ENCODE results near the gene MAVS. TPM values are rescaled to one million over a fixed set of nuclear protein-coding genes. Genes with fewer than 3 reads are reported as not detected.

Gene MAVS
- total and polyA plus RNA-seq, 2 donors (not counting 1 experiment from before 2014, with no cell fraction given), result 14.4 to 15.9 TPM

DNA sequence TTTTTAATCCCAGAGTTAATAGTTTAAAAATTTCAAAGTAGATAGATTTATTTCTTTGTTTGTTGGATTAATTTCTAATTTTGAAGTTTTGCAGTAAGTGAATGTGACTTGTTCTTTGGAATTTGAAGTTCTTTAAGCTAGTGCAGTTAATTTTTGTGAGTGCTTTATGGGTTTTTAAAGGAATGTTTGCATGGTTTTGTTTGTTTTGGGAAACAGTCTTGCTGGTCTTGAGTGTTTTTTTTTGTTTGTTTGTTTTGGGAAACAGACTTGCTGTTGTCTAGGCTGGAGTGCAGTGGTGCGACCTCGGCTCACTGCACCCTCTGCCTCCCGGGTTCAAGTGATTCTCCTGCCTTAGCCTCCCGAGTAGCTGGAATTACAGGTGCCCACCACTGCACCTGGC, 52.0 kb downstream of the MAVS start:
- peaks cover 97% of the 10 kb centered on the region for H3K79me2 ChIP-seq (ENCODE audit: control insufficient read depth, insufficient read depth, low read length)
- H3K9me3 ChIP-seq (ENCODE audit: control insufficient read depth, insufficient read depth, low read depth, low read length), result no peaks in the 10 kb centered on the region
- H3K4me3 ChIP-seq (replicated peaks in 1 of 4; ENCODE audit: control extremely low read depth in 1 of 4, insufficient read depth in 1 of 4, low read depth in 3 of 4, low read length in 4 of 4), result no peak overlapping the region
- H3K27me3 ChIP-seq (ENCODE audit: control insufficient read depth, insufficient read depth, low read length), result no peaks in the 10 kb centered on the region
- no peak overlapping the region for H3K27ac ChIP-seq (ENCODE audit: insufficient read depth, low read length)
- peak overlapping the region; percentile 0 for H3K4me2 ChIP-seq (ENCODE audit: extremely low read depth, insufficient read depth, low read length)
- no peak for DNase-seq (ENCODE audit: low read depth in 2 of 2)
- peaks cover 6% of the 10 kb centered on the region for H3K4me1 ChIP-seq (ENCODE audit: control insufficient read depth, extremely low read depth, insufficient read depth, low read length)
- peaks cover 2% of the 10 kb centered on the region for H4K20me1 ChIP-seq (ENCODE audit: control insufficient read depth, extremely low read depth, insufficient read depth, low read length)
- no peak overlapping the region for H3K9ac ChIP-seq (ENCODE audit: insufficient read depth, low read length)
- no peak for TF ChIP-seq EZH2 (IDR thresholded peaks at IDR 0.05; ENCODE audit: low read length, missing control alignments)
- TF ChIP-seq, protein P1, sequence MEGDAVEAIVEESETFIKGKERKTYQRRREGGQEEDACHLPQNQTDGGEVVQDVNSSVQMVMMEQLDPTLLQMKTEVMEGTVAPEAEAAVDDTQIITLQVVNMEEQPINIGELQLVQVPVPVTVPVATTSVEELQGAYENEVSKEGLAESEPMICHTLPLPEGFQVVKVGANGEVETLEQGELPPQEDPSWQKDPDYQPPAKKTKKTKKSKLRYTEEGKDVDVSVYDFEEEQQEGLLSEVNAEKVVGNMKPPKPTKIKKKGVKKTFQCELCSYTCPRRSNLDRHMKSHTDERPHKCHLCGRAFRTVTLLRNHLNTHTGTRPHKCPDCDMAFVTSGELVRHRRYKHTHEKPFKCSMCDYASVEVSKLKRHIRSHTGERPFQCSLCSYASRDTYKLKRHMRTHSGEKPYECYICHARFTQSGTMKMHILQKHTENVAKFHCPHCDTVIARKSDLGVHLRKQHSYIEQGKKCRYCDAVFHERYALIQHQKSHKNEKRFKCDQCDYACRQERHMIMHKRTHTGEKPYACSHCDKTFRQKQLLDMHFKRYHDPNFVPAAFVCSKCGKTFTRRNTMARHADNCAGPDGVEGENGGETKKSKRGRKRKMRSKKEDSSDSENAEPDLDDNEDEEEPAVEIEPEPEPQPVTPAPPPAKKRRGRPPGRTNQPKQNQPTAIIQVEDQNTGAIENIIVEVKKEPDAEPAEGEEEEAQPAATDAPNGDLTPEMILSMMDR (conservative IDR thresholded peaks at IDR 0.05 in 1 of 2, IDR thresholded peaks at IDR 0.05 in 1 of 2; ENCODE audit: low read depth in 1 of 2, low read length in 2 of 2), result no peak
- no peak overlapping the region for H2AFZ ChIP-seq (ENCODE audit: low read length)
- no peaks in the 10 kb centered on the region for H3K36me3 ChIP-seq (ENCODE audit: control insufficient read depth, insufficient read depth, low read length)

GRCh38 chr20:3900187-3900604, 53.6 kb downstream of the MAVS start:
- Histone ChIP-seq H3K79me2 (ENCODE audit: control insufficient read depth, insufficient read depth, low read length) (peaks cover 98% of the 10 kb centered on the region), H3K27ac (ENCODE audit: insufficient read depth, low read length) (no peak overlapping the region), H4K20me1 (ENCODE audit: control insufficient read depth, extremely low read depth, insufficient read depth, low read length) (peaks cover 5% of the 10 kb centered on the region), H3K4me3 (replicated peaks in 1 of 4; ENCODE audit: control extremely low read depth in 1 of 4, insufficient read depth in 1 of 4, low read depth in 3 of 4, low read length in 4 of 4) (no peak overlapping the region), H3K4me1 (ENCODE audit: control insufficient read depth, extremely low read depth, insufficient read depth, low read length) (peaks cover 6% of the 10 kb centered on the region), H3K27me3 (ENCODE audit: control insufficient read depth, insufficient read depth, low read length) (no peaks in the 10 kb centered on the region), H3K9ac (ENCODE audit: insufficient read depth, low read length) (no peak overlapping the region), H2AFZ (ENCODE audit: low read length) (no peak overlapping the region), H3K9me3 (ENCODE audit: control insufficient read depth, insufficient read depth, low read depth, low read length) (no peaks in the 10 kb centered on the region), H3K36me3 (ENCODE audit: control insufficient read depth, insufficient read depth, low read length) (no peaks in the 10 kb centered on the region), H3K4me2 (ENCODE audit: extremely low read depth, insufficient read depth, low read length) (no peak overlapping the region)
- TF ChIP-seq EZH2 (IDR thresholded peaks at IDR 0.05; ENCODE audit: low read length, missing control alignments), result no peak
- TF ChIP-seq, protein P1 (conservative IDR thresholded peaks at IDR 0.05 in 1 of 2, IDR thresholded peaks at IDR 0.05 in 1 of 2; ENCODE audit: low read depth in 1 of 2, low read length in 2 of 2), result no peak
- peak in 1 of 2 donors; percentile 42 for DNase-seq (ENCODE audit: low read depth in 2 of 2)

DNA sequence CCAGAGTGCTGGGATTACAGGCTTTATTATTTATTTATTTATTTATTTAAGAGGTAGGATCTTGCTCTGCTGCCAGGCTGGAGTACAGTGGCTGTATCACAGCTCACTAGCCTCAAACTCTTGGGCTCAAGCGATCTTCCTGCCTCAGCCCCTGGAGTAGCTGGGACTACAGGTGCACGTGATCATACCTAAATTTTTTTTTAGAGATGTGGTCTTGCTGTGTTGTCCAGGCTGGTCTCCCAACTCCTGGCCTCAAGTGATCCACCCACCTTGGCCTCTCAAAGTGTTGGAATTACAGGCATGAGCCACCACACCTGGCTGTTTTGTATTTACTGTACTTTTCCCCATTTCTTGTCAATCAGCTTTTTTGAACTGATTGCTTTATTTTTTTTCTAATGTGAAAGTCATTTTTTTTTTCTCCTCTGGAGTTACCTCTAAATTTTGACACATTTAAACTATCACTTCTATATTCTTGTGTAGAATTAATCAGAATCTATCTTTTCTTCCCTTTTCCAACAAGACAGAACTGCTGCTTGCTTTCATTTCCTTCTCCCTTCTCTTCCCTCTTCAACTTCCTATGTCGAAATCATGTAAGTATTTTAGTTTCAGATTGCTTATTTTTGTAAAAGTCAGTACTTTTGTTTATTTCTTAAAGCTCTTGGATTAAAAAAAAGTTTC, 54.5 kb downstream of the MAVS start:
- peak in 1 of 2 donors; percentile 54 for DNase-seq (ENCODE audit: low read depth in 2 of 2)
- Histone ChIP-seq H2AFZ (ENCODE audit: low read length) (no peak overlapping the region), H3K4me1 (ENCODE audit: control insufficient read depth, extremely low read depth, insufficient read depth, low read length) (peaks cover 6% of the 10 kb centered on the region), H3K36me3 (ENCODE audit: control insufficient read depth, insufficient read depth, low read length) (no peaks in the 10 kb centered on the region), H3K27ac (ENCODE audit: insufficient read depth, low read length) (peak overlapping the region; percentile 48), H3K4me3 (replicated peaks in 1 of 4; ENCODE audit: control extremely low read depth in 1 of 4, insufficient read depth in 1 of 4, low read depth in 3 of 4, low read length in 4 of 4) (peak overlapping the region in 3 of 4 experiments; percentile 11 to 34 (median 25)), H3K79me2 (ENCODE audit: control insufficient read depth, insufficient read depth, low read length) (peaks cover 97% of the 10 kb centered on the region), H3K9ac (ENCODE audit: insufficient read depth, low read length) (no peak overlapping the region), H3K9me3 (ENCODE audit: control insufficient read depth, insufficient read depth, low read depth, low read length) (no peaks in the 10 kb centered on the region), H3K4me2 (ENCODE audit: extremely low read depth, insufficient read depth, low read length) (peak overlapping the region; percentile 79), H4K20me1 (ENCODE audit: control insufficient read depth, extremely low read depth, insufficient read depth, low read length) (peaks cover 3% of the 10 kb centered on the region), H3K27me3 (ENCODE audit: control insufficient read depth, insufficient read depth, low read length) (no peaks in the 10 kb centered on the region)
- TF ChIP-seq EZH2 (IDR thresholded peaks at IDR 0.05; ENCODE audit: low read length, missing control alignments), result no peak
- TF ChIP-seq, protein P1 (conservative IDR thresholded peaks at IDR 0.05 in 1 of 2, IDR thresholded peaks at IDR 0.05 in 1 of 2; ENCODE audit: low read depth in 1 of 2, low read length in 2 of 2), result no peak

All from fibroblast of lung (primary cell).